Large intestine (tissue), 3 donors: ENCODE measurements around the gene TMPRSS11A. TPM values are rescaled to one million over a fixed set of nuclear protein-coding genes. Genes with fewer than 3 reads are reported as not detected.

Experiments
- DNase-seq, 2 donors: peaks; one replicate each; pipeline versions ENCODE4 v3.0.0 to v3.0.0-alpha.2; 2013
- H3K27ac ChIP-seq: one replicate; pipeline ENCODE4 v1.5.1; 2013; ENCODE audit warnings: low read length
- H3K27me3 ChIP-seq: 2 replicates; pipeline ENCODE4 v1.6.1; 2013; ENCODE audit warnings: low read length; ENCODE audit not compliant: control insufficient read depth, insufficient read depth
- H3K36me3 ChIP-seq: 2 replicates; pipeline ENCODE4 v1.6.1; 2013; ENCODE audit warnings: low read length; ENCODE audit not compliant: control insufficient read depth, insufficient read depth
- H3K4me1 ChIP-seq: one replicate; pipeline ENCODE4 v1.6.1; 2013; ENCODE audit warnings: low read length; ENCODE audit not compliant: control insufficient read depth, insufficient read depth
- H3K4me3 ChIP-seq: one replicate; pipeline ENCODE4 v1.5.1; 2013; ENCODE audit warnings: low read length
- H3K9me3 ChIP-seq: one replicate; pipeline ENCODE4 v1.6.1; 2013; ENCODE audit warnings: mild to moderate bottlenecking, low read depth, low read length, moderate library complexity; ENCODE audit not compliant: control insufficient read depth
- WGBS: methylation state at CpG from one replicate; pipeline ENCODE4 v1.1.5; 2013; ENCODE audit warnings: low lambda C conversion rate; ENCODE audit not compliant: insufficient coverage; 5-methylcytosine and 5-hydroxymethylcytosine counted together
- polyA plus RNA-seq: library from polyadenylated mRNA; unstranded; fragments of 120-200 nt; gene quantifications from one replicate; pipeline ENCODE4 v1.2.1, GENCODE V29; 2013

The TMPRSS11A gene
- polyA plus RNA-seq, 1 donor, result 0.04 TPM

- WGBS, result 100% methylated on average over 1 of the region's 1 CpG
These were observed 68.6 kb downstream of the TMPRSS11A start for GRCh38 chr4:67894659-67895058.

GRCh38 chr4:67892905-67893304, 70.4 kb downstream of the TMPRSS11A start:
- 71% methylated on average over 1 of the region's 3 CpGs for WGBS

More at GRCh38 chr4:67894659-67895058, 68.6 kb downstream of the TMPRSS11A start:
- no peaks in the 10 kb centered on the region for H3K4me1 ChIP-seq
- H3K27me3 ChIP-seq, result no peaks in the 10 kb centered on the region
- H3K4me3 ChIP-seq, result no peak overlapping the region
- H3K27ac ChIP-seq, result no peak overlapping the region
- peaks cover 8% of the 10 kb centered on the region for H3K9me3 ChIP-seq
- H3K36me3 ChIP-seq, result no peaks in the 10 kb centered on the region
- no peak for DNase-seq

GRCh38 chr4:67892253-67892652, 71.0 kb downstream of the TMPRSS11A start:
- Histone ChIP-seq H3K4me1 (no peaks in the 10 kb centered on the region), H3K9me3 (peaks cover 8% of the 10 kb centered on the region), H3K27me3 (no peaks in the 10 kb centered on the region), H3K36me3 (no peaks in the 10 kb centered on the region), H3K4me3 (no peak overlapping the region), H3K27ac (no peak overlapping the region)
- DNase-seq, result no peak
- WGBS, result 80% methylated on average over 1 of the region's 2 CpGs

More at GRCh38 chr4:67892905-67893304, 70.4 kb downstream of the TMPRSS11A start:
- Histone ChIP-seq H3K4me1 (no peaks in the 10 kb centered on the region), H3K27me3 (no peaks in the 10 kb centered on the region), H3K36me3 (no peaks in the 10 kb centered on the region), H3K4me3 (no peak overlapping the region), H3K9me3 (peaks cover 8% of the 10 kb centered on the region), H3K27ac (no peak overlapping the region)
- no peak for DNase-seq

GRCh38 chr4:67891645-67892044, 71.6 kb downstream of the TMPRSS11A start:
- no peaks in the 10 kb centered on the region for H3K36me3 ChIP-seq
- H3K27me3 ChIP-seq, result no peaks in the 10 kb centered on the region
- DNase-seq, result no peak
- H3K4me3 ChIP-seq, result no peak overlapping the region
- no peaks in the 10 kb centered on the region for H3K4me1 ChIP-seq
- H3K9me3 ChIP-seq, result peaks cover 4% of the 10 kb centered on the region
- H3K27ac ChIP-seq, result no peak overlapping the region

- DNase-seq, result no peak
- 81% methylated on average over 3 of the region's 4 CpGs for WGBS
These were observed 77.0 kb downstream of the TMPRSS11A start for GRCh38 chr4:67886281-67886680.

GRCh38 chr4:67885762-67886161, 77.5 kb downstream of the TMPRSS11A start:
- H3K36me3 ChIP-seq, result no peaks in the 10 kb centered on the region
- H3K27me3 ChIP-seq, result no peaks in the 10 kb centered on the region
- no peaks in the 10 kb centered on the region for H3K4me1 ChIP-seq
- WGBS, result 80% methylated on average over 1 of the region's 6 CpGs
- H3K9me3 ChIP-seq, result no peaks in the 10 kb centered on the region
- DNase-seq, result no peak
- no peak overlapping the region for H3K4me3 ChIP-seq
- no peak overlapping the region for H3K27ac ChIP-seq

More at GRCh38 chr4:67886281-67886680, 77.0 kb downstream of the TMPRSS11A start:
- Histone ChIP-seq H3K27me3 (no peaks in the 10 kb centered on the region), H3K36me3 (no peaks in the 10 kb centered on the region), H3K4me3 (no peak overlapping the region), H3K9me3 (no peaks in the 10 kb centered on the region), H3K27ac (no peak overlapping the region), H3K4me1 (no peaks in the 10 kb centered on the region)

- Histone ChIP-seq H3K4me3 (no peak overlapping the region), H3K27ac (no peak overlapping the region), H3K4me1 (no peaks in the 10 kb centered on the region), H3K9me3 (no peaks in the 10 kb centered on the region), H3K36me3 (no peaks in the 10 kb centered on the region), H3K27me3 (no peaks in the 10 kb centered on the region)
- DNase-seq, result no peak
These were observed 78.6 kb downstream of the TMPRSS11A start for GRCh38 chr4:67884701-67885100.

GRCh38 chr4:67883902-67884301, 79.4 kb downstream of the TMPRSS11A start, which contains the start of gene TMPRSS11D:
TMPRSS11D (minus strand) TSS chr4:67884002; CDS start chr4:67883933, 69 bp downstream.
- no peaks in the 10 kb centered on the region for H3K36me3 ChIP-seq
- DNase-seq, result no peak
- H3K9me3 ChIP-seq, result no peaks in the 10 kb centered on the region
- no peaks in the 10 kb centered on the region for H3K27me3 ChIP-seq
- 100% methylated on average over 1 of the region's 1 CpG for WGBS
- no peaks in the 10 kb centered on the region for H3K4me1 ChIP-seq
- H3K27ac ChIP-seq, result no peak within 1 kb of the TSS
- no peak within 1 kb of the TSS for H3K4me3 ChIP-seq

- H3K9me3 ChIP-seq, result no peaks in the 10 kb centered on the region
- no peak overlapping the region for H3K27ac ChIP-seq
- no peak for DNase-seq
- H3K27me3 ChIP-seq, result no peaks in the 10 kb centered on the region
- no peak overlapping the region for H3K4me3 ChIP-seq
- no peaks in the 10 kb centered on the region for H3K4me1 ChIP-seq
- WGBS, result 100% methylated on average over 2 of the region's 5 CpGs
- H3K36me3 ChIP-seq, result no peaks in the 10 kb centered on the region
These were observed 79.8 kb downstream of the TMPRSS11A start for GRCh38 chr4:67883458-67883857.

GRCh38 chr4:67880866-67881610, 82.3 kb downstream of the TMPRSS11A start:
- Histone ChIP-seq H3K27me3 (no peaks in the 10 kb centered on the region), H3K27ac (no peak overlapping the region), H3K4me1 (no peaks in the 10 kb centered on the region), H3K36me3 (no peaks in the 10 kb centered on the region), H3K9me3 (no peaks in the 10 kb centered on the region), H3K4me3 (no peak overlapping the region)
- no CpG with 5 or more reads among the region's 1 CpG for WGBS
- DNase-seq, result peak in 1 of 2 donors; percentile 43

GRCh38 chr4:67879486-67879885, 83.8 kb downstream of the TMPRSS11A start:
- Histone ChIP-seq H3K27ac (no peak overlapping the region), H3K4me3 (no peak overlapping the region), H3K36me3 (no peaks in the 10 kb centered on the region), H3K4me1 (no peaks in the 10 kb centered on the region), H3K9me3 (no peaks in the 10 kb centered on the region), H3K27me3 (no peaks in the 10 kb centered on the region)
- DNase-seq, result no peak
- WGBS, result 100% methylated on average over 1 of the region's 3 CpGs
